GM18502 (cell line): ENCODE measurements around the gene RNF167.

Source experiments
- ATAC-seq: cut with Tn5 transposase; IDR thresholded peaks from one replicate; pipeline ENCODE4 v1.9.1; 2021; ENCODE audit warnings: mild to moderate bottlenecking; ENCODE audit not compliant: unreplicated experiment, poor library complexity

Gene RNF167

GRCh38 chr17:4937553-4937952, 2.5 kb upstream of the RNF167 start:
- ATAC-seq, result no peak

DNA sequence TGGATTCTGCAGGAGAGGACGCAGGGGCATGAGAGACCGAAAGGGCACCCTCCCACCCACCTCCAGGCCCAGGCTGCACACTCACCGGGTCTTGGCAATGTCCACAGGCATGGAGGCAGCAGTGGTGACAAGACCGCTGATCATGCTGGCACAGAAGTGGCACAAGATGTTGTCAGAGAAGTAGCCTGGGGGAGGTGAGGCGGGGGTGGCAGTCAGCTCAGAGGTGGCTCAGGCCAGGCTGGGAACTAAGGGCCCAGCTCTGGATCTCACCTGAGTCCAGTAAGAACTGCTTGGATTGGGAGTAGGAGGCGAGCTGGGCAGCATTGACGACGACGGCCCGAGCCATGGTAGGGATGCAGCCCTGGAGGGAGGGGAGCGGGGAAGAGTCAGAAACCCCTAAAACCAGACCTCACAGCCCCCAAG, 2.0 kb upstream of the RNF167 start:
- ATAC-seq, result no peak

- ATAC-seq, result no peak
These were observed 1.2 kb upstream of the RNF167 start for GRCh38 chr17:4938688-4939545.

DNA sequence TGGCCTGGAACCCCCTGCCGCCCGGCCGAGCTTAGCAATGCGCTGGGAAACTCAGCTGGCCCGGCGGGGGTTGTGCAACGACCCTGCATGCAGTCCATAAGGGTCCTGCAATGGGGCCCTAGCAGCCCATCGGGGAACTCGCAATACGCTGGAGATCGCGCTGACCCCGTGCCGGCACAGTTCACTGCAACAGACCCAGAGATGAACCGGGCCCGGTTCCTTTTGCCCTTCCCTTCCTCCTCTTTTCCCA, 597 bp upstream of the RNF167 start:
- peak; percentile 17 for ATAC-seq

DNA sequence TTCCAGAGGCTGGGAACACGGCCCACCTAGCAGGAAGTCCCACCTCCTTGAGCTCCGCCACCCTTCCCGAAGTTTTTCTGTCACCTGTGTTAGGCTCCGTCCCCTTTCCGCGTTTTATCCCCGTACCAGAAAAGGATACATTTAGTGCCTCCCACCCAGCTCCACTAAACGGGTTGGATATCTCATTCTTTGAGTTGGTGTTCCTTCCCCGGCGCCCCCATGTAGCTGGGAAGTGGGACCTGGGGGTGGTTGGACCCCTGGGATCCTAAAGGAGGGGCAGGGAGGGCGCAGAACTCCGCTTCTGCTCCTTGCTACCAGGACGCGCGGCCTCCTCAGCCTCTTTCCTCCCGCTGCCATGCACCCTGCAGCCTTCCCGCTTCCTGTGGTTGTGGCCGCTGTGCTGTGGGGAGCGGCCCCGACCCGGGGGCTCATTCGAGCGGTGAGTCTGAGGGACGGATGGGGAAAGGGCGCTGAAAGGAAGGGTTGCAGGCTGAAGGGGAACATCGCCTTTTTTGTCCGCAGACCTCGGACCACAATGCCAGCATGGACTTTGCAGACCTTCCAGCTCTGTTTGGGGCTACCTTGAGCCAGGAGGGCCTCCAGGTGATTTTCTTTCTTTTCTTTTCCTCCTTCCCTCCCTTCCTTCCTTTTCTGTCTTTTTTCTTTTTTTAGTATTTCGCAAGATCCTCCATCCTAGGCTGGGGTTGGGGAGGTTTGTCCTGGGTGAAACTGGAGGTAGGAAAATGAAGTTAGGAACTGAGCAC, 669 bp downstream of the RNF167 start:
- no peak for ATAC-seq

- ATAC-seq, result no peak
These were observed 1.2 kb downstream of the RNF167 start for GRCh38 chr17:4941319-4941610.

DNA sequence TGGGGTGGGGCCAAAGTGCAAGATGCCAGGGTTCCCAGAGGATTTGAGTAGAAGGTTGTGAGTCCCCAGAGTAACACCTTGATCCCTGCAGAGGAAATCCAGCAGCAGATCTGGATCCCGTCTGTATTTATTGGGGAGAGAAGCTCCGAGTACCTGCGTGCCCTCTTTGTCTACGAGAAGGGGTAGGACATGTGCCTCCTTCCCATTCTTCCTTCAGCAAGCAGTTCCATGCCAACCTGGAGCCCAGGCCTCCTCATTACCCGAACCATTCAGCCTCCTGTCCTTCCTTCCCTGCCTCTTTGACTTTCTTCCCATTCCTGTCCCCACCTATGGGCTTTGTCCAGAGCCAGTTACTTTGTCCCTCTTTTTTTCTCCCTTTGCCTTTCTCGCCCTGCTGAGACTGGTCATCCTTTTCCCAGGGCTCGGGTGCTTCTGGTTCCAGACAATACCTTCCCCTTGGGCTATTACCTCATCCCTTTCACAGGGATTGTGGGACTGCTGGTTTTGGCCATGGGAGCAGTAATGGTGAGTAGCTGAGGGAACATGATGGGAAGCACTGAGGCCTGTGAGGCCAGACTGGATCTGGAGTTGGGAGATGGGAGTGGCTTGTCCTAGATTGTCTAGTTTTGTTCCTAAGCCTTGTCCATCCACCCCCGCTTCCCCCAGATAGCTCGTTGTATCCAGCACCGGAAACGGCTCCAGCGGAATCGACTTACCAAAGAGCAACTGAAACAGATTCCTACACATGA, 2.9 kb downstream of the RNF167 start:
- ATAC-seq, result no peak

DNA sequence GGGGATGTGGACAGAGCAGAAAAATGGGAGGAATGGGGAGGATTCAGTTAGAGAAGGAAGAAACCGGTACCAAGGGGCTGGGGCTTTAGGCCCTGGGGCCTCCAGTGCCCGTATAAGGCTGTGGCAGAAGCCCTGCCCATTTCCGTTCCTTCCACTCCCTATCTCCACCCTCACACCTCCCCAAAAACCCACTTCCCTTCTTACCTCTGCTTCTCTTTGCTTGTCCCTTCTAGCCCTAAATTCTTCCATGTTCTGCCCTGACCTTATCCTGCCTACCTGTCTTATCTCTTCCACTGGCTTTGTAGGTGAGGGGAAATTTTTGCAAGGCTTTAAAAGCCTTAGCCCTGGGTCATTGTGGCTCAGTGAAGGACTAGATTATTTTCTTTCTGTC, 4.1 kb downstream of the RNF167 start:
- no peak for ATAC-seq

- ATAC-seq, result no peak
These were observed 4.6 kb downstream of the RNF167 start for GRCh38 chr17:4944554-4945175.

- ATAC-seq, result no peak
These were observed 5.3 kb downstream of the RNF167 start for GRCh38 chr17:4945176-4945943.

- ATAC-seq, result no peak
These were observed 5.8 kb downstream of the RNF167 start for GRCh38 chr17:4945944-4946280.

GRCh38 chr17:4946312-4946976, 6.4 kb downstream of the RNF167 start:
- no peak for ATAC-seq

- no peak for ATAC-seq
These were observed 6.9 kb downstream of the RNF167 start for GRCh38 chr17:4947010-4947410.

DNA sequence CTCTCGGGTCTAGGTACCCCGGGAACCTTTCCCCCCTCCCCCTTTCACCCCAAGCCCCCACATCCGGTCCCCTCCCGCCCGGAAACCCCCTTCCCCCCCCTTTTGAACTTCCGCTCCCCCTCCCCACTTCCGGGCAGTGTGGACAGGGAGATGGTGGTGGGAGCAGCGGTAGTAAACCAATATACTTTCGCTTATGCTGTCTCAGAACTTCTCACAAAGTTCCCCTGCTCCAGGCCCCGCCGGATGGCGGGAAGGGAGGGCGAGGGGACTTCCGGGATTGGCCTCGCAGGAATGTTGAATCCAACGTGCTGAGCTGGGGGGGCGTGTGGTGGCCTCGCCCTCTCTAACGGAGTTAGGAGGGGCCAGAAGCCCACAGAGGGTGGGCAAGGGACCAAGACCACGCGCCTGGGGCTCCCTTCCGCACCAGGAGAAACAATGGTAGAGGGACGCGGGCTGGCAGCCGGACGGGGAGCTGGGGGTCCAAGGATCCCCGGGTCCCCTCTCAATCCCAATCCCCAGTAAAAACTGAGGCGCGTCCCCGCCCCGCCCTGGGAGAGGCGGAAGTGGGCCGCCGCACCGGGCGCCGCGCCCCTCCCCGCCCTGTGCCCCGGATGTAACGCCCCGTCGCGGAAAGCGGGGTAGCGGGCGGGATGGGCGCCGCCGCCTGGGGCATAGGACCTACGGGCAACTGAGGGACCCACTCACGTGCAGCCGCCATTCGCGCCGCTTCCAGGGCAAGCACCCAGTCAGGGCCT, 7.5 kb downstream of the RNF167 start:
- peak; percentile 11 for ATAC-seq

- ATAC-seq, result peak; percentile 25
These were observed 8.3 kb downstream of the RNF167 start, which contains the start of gene PFN1 for GRCh38 chr17:4948166-4948930. TSS of gene PFN1 (minus strand) at chr17:4948530. CDS start at chr17:4948394, 136 bp downstream.

DNA sequence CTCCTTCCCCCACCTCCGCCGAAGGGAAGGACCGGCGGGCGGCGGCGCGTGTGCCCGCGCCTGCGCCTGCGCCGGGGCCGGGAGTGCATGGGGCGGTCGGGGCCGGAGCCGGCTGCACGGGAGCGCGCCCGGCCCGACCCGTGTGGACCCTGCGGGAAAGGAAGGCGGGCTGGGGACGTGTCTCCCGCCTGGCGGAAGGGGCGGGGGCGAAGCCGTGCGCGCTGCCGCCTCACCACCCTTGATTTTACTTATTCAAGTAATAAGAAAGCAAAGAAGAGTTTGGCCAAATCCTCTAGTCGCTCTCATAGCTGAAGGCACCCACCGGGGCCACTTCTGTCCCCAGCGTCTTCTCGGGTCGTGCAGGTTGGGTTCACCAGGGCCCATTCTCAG, 8.9 kb downstream of the RNF167 start:
- ATAC-seq, result peak; percentile 32

GRCh38 chr17:4949321-4950074, 9.4 kb downstream of the RNF167 start:
- ATAC-seq, result peak; percentile 34
